Measurements from ENCODE around the gene ATP5MC3.
A peak's percentile ranks its signal among the peaks of the same experiment; 100 is the strongest.
"Not testable (repeated sequence)": the region's sequence is repeated elsewhere in the genome, so short reads cannot be mapped to it uniquely, and the experiment has no call there.

ATP5MC3 gene

GRCh38 chr2:175181104-175181876, at the start of gene ATP5MC3:
Gene ATP5MC3, minus strand, starts transcription at chr2:175181710. Its CDS starts 317 bp downstream, at chr2:175181393.
- Histone ChIP-seq H3K27me3 (no peaks in the 10 kb centered on the region), H3K4me3 (peak within 1 kb of the TSS; percentile 75 to 85), H3K36me3 (peaks cover 20 to 34% (median 28%) of the 10 kb centered on the region in 3 donors), H3K9me3 (no peaks in the 10 kb centered on the region), H3K27ac (peak within 1 kb of the TSS; percentile 82 to 84), H3K4me1 (peaks cover 0 to 13% (median 7%) of the 10 kb centered on the region in 4 donors)
- intact Hi-C loops (cut with DNase I; ENCODE audit: low total_unique reads): no loop called here
- peak in 1 of 2 experiments; percentile 20 for TF ChIP-seq CTCF (IDR thresholded peaks at IDR 0.05)
- DNase-seq: peak; percentile 92 to 95

- DNase-seq; H3K9me3 ChIP-seq; H3K4me1 ChIP-seq; intact Hi-C loops (cut with DNase I; ENCODE audit: low total_unique reads); H3K4me3 ChIP-seq; H3K27ac ChIP-seq; H3K27me3 ChIP-seq; H3K36me3 ChIP-seq: not testable (repeated sequence)
Observed at GRCh38 chr2:175228601-175229000, 47.1 kb upstream of the ATP5MC3 start.

GRCh38 chr2:175228179-175228578, 46.7 kb upstream of the ATP5MC3 start:
- DNase-seq: no peak
- Histone ChIP-seq H3K27me3 (peaks cover 0 to 2% of the 10 kb centered on the region in 2 donors), H3K4me1 (no peaks in the 10 kb centered on the region), H3K9me3 (no peaks in the 10 kb centered on the region), H3K4me3 (no peak overlapping the region), H3K36me3 (no peaks in the 10 kb centered on the region), H3K27ac (no peak overlapping the region)
- intact Hi-C loops (cut with DNase I; ENCODE audit: low total_unique reads): no loop called here
- no peak for TF ChIP-seq CTCF (IDR thresholded peaks at IDR 0.05)

GRCh38 chr2:175227393-175227792, 45.9 kb upstream of the ATP5MC3 start:
- no peak for TF ChIP-seq CTCF (IDR thresholded peaks at IDR 0.05)
- no peaks in the 10 kb centered on the region for H3K4me1 ChIP-seq
- no peak overlapping the region for H3K27ac ChIP-seq
- H3K4me3 ChIP-seq: no peak overlapping the region
- H3K9me3 ChIP-seq: no peaks in the 10 kb centered on the region
- no peaks in the 10 kb centered on the region for H3K36me3 ChIP-seq
- peaks cover 0 to 2% of the 10 kb centered on the region in 2 donors for H3K27me3 ChIP-seq
- intact Hi-C loops (cut with DNase I; ENCODE audit: low total_unique reads): no loop called here
- DNase-seq: no peak

- H3K9me3 ChIP-seq: no peaks in the 10 kb centered on the region
- peaks cover 0 to 2% of the 10 kb centered on the region in 2 donors for H3K27me3 ChIP-seq
- H3K27ac ChIP-seq: no peak overlapping the region
- TF ChIP-seq CTCF (IDR thresholded peaks at IDR 0.05): no peak
- no peaks in the 10 kb centered on the region for H3K4me1 ChIP-seq
- intact Hi-C loops (cut with DNase I; ENCODE audit: low total_unique reads): no loop called here
- no peak overlapping the region for H3K4me3 ChIP-seq
- no peaks in the 10 kb centered on the region for H3K36me3 ChIP-seq
- no peak for DNase-seq
Observed at GRCh38 chr2:175220075-175220474, 38.6 kb upstream of the ATP5MC3 start.

- no peak for TF ChIP-seq CTCF (IDR thresholded peaks at IDR 0.05)
- H3K27me3 ChIP-seq: peaks cover 0 to 2% of the 10 kb centered on the region in 2 donors
- no peaks in the 10 kb centered on the region for H3K4me1 ChIP-seq
- H3K4me3 ChIP-seq: no peak overlapping the region
- intact Hi-C loops (cut with DNase I; ENCODE audit: low total_unique reads): no loop called here
- H3K36me3 ChIP-seq: no peaks in the 10 kb centered on the region
- H3K27ac ChIP-seq: no peak overlapping the region
- no peak for DNase-seq
- H3K9me3 ChIP-seq: no peaks in the 10 kb centered on the region
Observed at GRCh38 chr2:175218551-175218950, 37.0 kb upstream of the ATP5MC3 start.

Measured in tibial artery (tissue), 4 donors.